CD4-positive, alpha-beta memory T cell (primary cell): ENCODE results near the gene TMEM175. TPM values are rescaled to one million over a fixed set of nuclear protein-coding genes. Genes with fewer than 3 reads are reported as not detected.

Experiments used
- CTCF ChIA-PET: fragments of 350-600 bp; sonication (Branson Sonifier 250); formaldehyde crosslinking; loops from one replicate; lab custom pipeline; 2021; ENCODE audit warnings: inconsistent platforms; ENCODE audit not compliant: partially characterized antibody; lab: Charles Lee
- POLR2A ChIA-PET: fragments of 350-600 bp; sonication (Branson Sonifier 250); formaldehyde crosslinking; loops from one replicate; lab custom pipeline; 2021; ENCODE audit not compliant: partially characterized antibody; lab: Charles Lee
- DNase-seq, 5 donors: peaks; one replicate each; pipeline versions ENCODE4 v3.0.0 to v3.0.0-alpha.2; 2020 to 2022; ENCODE audit warnings: mixed read lengths in 1 of 5
- H3K27ac ChIP-seq: one replicate; pipeline ENCODE4 v1.7.0; 2013; ENCODE audit warnings: low read depth, low read length
- H3K27me3 ChIP-seq: 2 replicates; pipeline ENCODE4 v1.7.0; 2013; ENCODE audit warnings: mild to moderate bottlenecking, low read length, moderate library complexity; ENCODE audit not compliant: insufficient read depth
- H3K36me3 ChIP-seq: 2 replicates; pipeline ENCODE4 v1.7.0; 2013; ENCODE audit warnings: mild to moderate bottlenecking, low read length, moderate library complexity; ENCODE audit not compliant: insufficient read depth
- H3K4me1 ChIP-seq: 2 replicates; pipeline ENCODE4 v1.7.0; 2013; ENCODE audit warnings: mild to moderate bottlenecking, low read length, moderate library complexity; ENCODE audit not compliant: insufficient read depth
- H3K4me3 ChIP-seq, 2 donors: one replicate each; pipeline ENCODE4 v1.7.0; 2013; ENCODE audit warnings: low read length in 2 of 2, mild to moderate bottlenecking in 1 of 2
- H3K9me3 ChIP-seq, 2 donors: one replicate each; pipeline ENCODE4 v1.7.0; 2013; ENCODE audit warnings: low read length in 2 of 2, control low read depth in 1 of 2; ENCODE audit not compliant: control insufficient read depth in 1 of 2
- H3K27ac Mint-ChIP-seq, 7 donors: one replicate each; pipeline ENCODE4 v1.8.0; 2020 to 2021; ENCODE audit warnings: mixed read lengths in 7 of 7, mild to moderate bottlenecking in 6 of 7, inconsistent platforms in 3 of 7, moderate library complexity in 3 of 7
- H3K27me3 Mint-ChIP-seq, 2 donors: one replicate each; pipeline ENCODE4 v1.8.0; 2020 to 2021; ENCODE audit warnings: mixed read lengths in 2 of 2
- H3K36me3 Mint-ChIP-seq, 2 donors: one replicate each; pipeline ENCODE4 v1.8.0; 2020 to 2021; ENCODE audit warnings: mixed read lengths in 2 of 2, inconsistent platforms in 1 of 2, mild to moderate bottlenecking in 1 of 2
- H3K4me1 Mint-ChIP-seq, 4 donors: one replicate each; pipeline ENCODE4 v1.8.0; 2020 to 2021; ENCODE audit warnings: mixed read lengths in 4 of 4, mild to moderate bottlenecking in 1 of 4
- H3K4me3 Mint-ChIP-seq, 8 donors: one replicate each; pipeline ENCODE4 v1.8.0; 2020 to 2021; ENCODE audit warnings: mixed read lengths in 8 of 8, mild to moderate bottlenecking in 7 of 8, moderate library complexity in 6 of 8, inconsistent platforms in 3 of 8
- H3K9me3 Mint-ChIP-seq, 8 donors: one replicate each; pipeline ENCODE4 v1.8.0; 2020 to 2021; ENCODE audit warnings: mixed read lengths in 8 of 8, mild to moderate bottlenecking in 5 of 8, inconsistent platforms in 3 of 8, moderate library complexity in 1 of 8
- intact Hi-C: fragments of 100-400 bp; cut with micrococcal nuclease; formaldehyde crosslinking; loops from one replicate; pipeline ENCODE4 v1.15.1; 2023
- polyA plus RNA-seq, 2 donors: library from polyadenylated mRNA; unstranded; fragments of 300-500 nt; fragmentation: Illumina TruSeq; gene quantifications; one replicate each; pipeline ENCODE4 v1.2.3, GENCODE V29; 2021
- total RNA-seq, 2 experiments: library from RNA; stranded (reverse); gene quantifications; one replicate each; pipeline ENCODE4 v1.2.3, GENCODE V29; 2021

TMEM175 gene
- total and polyA plus RNA-seq, 4 experiments from 2014 or later = 11.5 to 52.3 (median 31.3) TPM

GRCh38 chr4:887034-887763 is 45.1 kb upstream of the TMEM175 start:
- H3K27ac Mint-ChIP-seq = peak overlapping the region in 3 of 7 donors; percentile 37 to 80 (median 77)
- peaks cover 0 to 4% (median 2%) of the 10 kb centered on the region in 4 donors for H3K4me1 Mint-ChIP-seq
- ChIA-PET CTCF (no interaction called here), POLR2A (no interaction called here)
- H3K4me1 ChIP-seq = no peaks in the 10 kb centered on the region
- peaks cover 18% of the 10 kb centered on the region for H3K36me3 ChIP-seq
- H3K4me3 Mint-ChIP-seq = no peak overlapping the region
- peaks cover 0 to 3% (median 0%) of the 10 kb centered on the region in 8 donors for H3K9me3 Mint-ChIP-seq
- intact Hi-C loops = no loop called here
- H3K9me3 ChIP-seq = no peaks in the 10 kb centered on the region
- H3K4me3 ChIP-seq = no peak overlapping the region
- no peak for DNase-seq
- H3K36me3 Mint-ChIP-seq = peaks cover 12 to 46% of the 10 kb centered on the region in 2 donors
- H3K27ac ChIP-seq = no peak overlapping the region
- no peaks in the 10 kb centered on the region for H3K27me3 ChIP-seq
- no peaks in the 10 kb centered on the region for H3K27me3 Mint-ChIP-seq

- peaks cover 12 to 43% of the 10 kb centered on the region in 2 donors for H3K36me3 Mint-ChIP-seq
- no peaks in the 10 kb centered on the region for H3K27me3 Mint-ChIP-seq
- H3K4me3 Mint-ChIP-seq = no peak overlapping the region
- intact Hi-C loops = no loop called here
- H3K4me1 Mint-ChIP-seq = peaks cover 0 to 4% (median 2%) of the 10 kb centered on the region in 4 donors
- Histone ChIP-seq H3K27ac (no peak overlapping the region), H3K27me3 (no peaks in the 10 kb centered on the region), H3K4me1 (no peaks in the 10 kb centered on the region), H3K9me3 (no peaks in the 10 kb centered on the region), H3K4me3 (no peak overlapping the region), H3K36me3 (peaks cover 25% of the 10 kb centered on the region)
- no peak for DNase-seq
- peaks cover 0 to 3% (median 0%) of the 10 kb centered on the region in 8 donors for H3K9me3 Mint-ChIP-seq
- H3K27ac Mint-ChIP-seq = no peak overlapping the region
- CTCF ChIA-PET = no interaction called here
- POLR2A ChIA-PET = no interaction called here
Observed at GRCh38 chr4:888029-888428, 44.2 kb upstream of the TMEM175 start.

- Mint-ChIP-seq H3K36me3 (peaks cover 8 to 42% of the 10 kb centered on the region in 2 donors), H3K4me3 (no peak overlapping the region), H3K9me3 (peaks cover 0 to 3% (median 0%) of the 10 kb centered on the region in 8 donors), H3K27me3 (no peaks in the 10 kb centered on the region), H3K4me1 (peaks cover 0 to 4% (median 2%) of the 10 kb centered on the region in 4 donors), H3K27ac (no peak overlapping the region)
- Histone ChIP-seq H3K4me3 (no peak overlapping the region), H3K9me3 (no peaks in the 10 kb centered on the region), H3K27me3 (no peaks in the 10 kb centered on the region), H3K4me1 (no peaks in the 10 kb centered on the region), H3K27ac (no peak overlapping the region), H3K36me3 (peaks cover 33% of the 10 kb centered on the region)
- CTCF ChIA-PET = no interaction called here
- intact Hi-C loops = no loop called here
- POLR2A ChIA-PET = no interaction called here
- DNase-seq = no peak
Observed at GRCh38 chr4:889516-889915, 42.7 kb upstream of the TMEM175 start.

GRCh38 chr4:890036-890695 is 42.1 kb upstream of the TMEM175 start:
- Mint-ChIP-seq H3K4me1 (peaks cover 0 to 4% (median 2%) of the 10 kb centered on the region in 4 donors), H3K27me3 (no peaks in the 10 kb centered on the region), H3K9me3 (peaks cover 0 to 3% (median 0%) of the 10 kb centered on the region in 8 donors), H3K4me3 (no peak overlapping the region), H3K36me3 (peaks cover 8 to 41% of the 10 kb centered on the region in 2 donors), H3K27ac (peak overlapping the region in 2 of 7 donors; percentile 35 to 59)
- no peaks in the 10 kb centered on the region for H3K9me3 ChIP-seq
- ChIA-PET POLR2A (no interaction called here), CTCF (no interaction called here)
- no peaks in the 10 kb centered on the region for H3K4me1 ChIP-seq
- no peaks in the 10 kb centered on the region for H3K27me3 ChIP-seq
- no peak overlapping the region for H3K4me3 ChIP-seq
- intact Hi-C loops = no loop called here
- no peak overlapping the region for H3K27ac ChIP-seq
- DNase-seq = no peak
- peaks cover 35% of the 10 kb centered on the region for H3K36me3 ChIP-seq

- Mint-ChIP-seq H3K4me3 (no peak overlapping the region), H3K27me3 (no peaks in the 10 kb centered on the region), H3K9me3 (peaks cover 0 to 3% (median 0%) of the 10 kb centered on the region in 8 donors), H3K27ac (no peak overlapping the region), H3K4me1 (peaks cover 0 to 4% (median 2%) of the 10 kb centered on the region in 4 donors), H3K36me3 (peaks cover 9 to 41% of the 10 kb centered on the region in 2 donors)
- CTCF ChIA-PET = interaction anchor here (1.2 kb wide), 1 partner anchor 149 kb away, joined by 5 read pairs; no protein-coding TSS in a partner anchor
- Histone ChIP-seq H3K4me3 (no peak overlapping the region), H3K36me3 (peaks cover 44% of the 10 kb centered on the region), H3K4me1 (no peaks in the 10 kb centered on the region), H3K27ac (no peak overlapping the region), H3K9me3 (no peaks in the 10 kb centered on the region), H3K27me3 (no peaks in the 10 kb centered on the region)
- no peak for DNase-seq
- POLR2A ChIA-PET = no interaction called here
- intact Hi-C loops = no loop called here
Observed at GRCh38 chr4:891747-892146, 40.5 kb upstream of the TMEM175 start.

- H3K27me3 ChIP-seq = no peaks in the 10 kb centered on the region
- peaks cover 10 to 39% of the 10 kb centered on the region in 2 donors for H3K36me3 Mint-ChIP-seq
- peaks cover 49% of the 10 kb centered on the region for H3K36me3 ChIP-seq
- no peaks in the 10 kb centered on the region for H3K9me3 ChIP-seq
- intact Hi-C loops = no loop called here
- ChIA-PET CTCF (no interaction called here), POLR2A (no interaction called here)
- no peak overlapping the region for H3K27ac Mint-ChIP-seq
- H3K4me3 ChIP-seq = no peak overlapping the region
- H3K4me3 Mint-ChIP-seq = no peak overlapping the region
- H3K9me3 Mint-ChIP-seq = peaks cover 0 to 2% (median 0%) of the 10 kb centered on the region in 8 donors
- no peak for DNase-seq
- no peaks in the 10 kb centered on the region for H3K27me3 Mint-ChIP-seq
- peaks cover 0 to under 1% (median 0%) of the 10 kb centered on the region in 4 donors for H3K4me1 Mint-ChIP-seq
- no peak overlapping the region for H3K27ac ChIP-seq
- H3K4me1 ChIP-seq = no peaks in the 10 kb centered on the region
Observed at GRCh38 chr4:892780-893179, 39.5 kb upstream of the TMEM175 start.

- H3K4me3 Mint-ChIP-seq = no peak overlapping the region
- ChIA-PET CTCF (no interaction called here), POLR2A (no interaction called here)
- no peak overlapping the region for H3K4me3 ChIP-seq
- peaks cover 0 to 2% (median 0%) of the 10 kb centered on the region in 8 donors for H3K9me3 Mint-ChIP-seq
- H3K36me3 ChIP-seq = peaks cover 47% of the 10 kb centered on the region
- no peaks in the 10 kb centered on the region for H3K27me3 ChIP-seq
- no peak overlapping the region for H3K27ac Mint-ChIP-seq
- no peaks in the 10 kb centered on the region for H3K4me1 Mint-ChIP-seq
- no peaks in the 10 kb centered on the region for H3K9me3 ChIP-seq
- H3K36me3 Mint-ChIP-seq = peaks cover 7 to 39% of the 10 kb centered on the region in 2 donors
- DNase-seq = peak in 1 of 5 donors; percentile 1
- no peaks in the 10 kb centered on the region for H3K27me3 Mint-ChIP-seq
- no peaks in the 10 kb centered on the region for H3K4me1 ChIP-seq
- no peak overlapping the region for H3K27ac ChIP-seq
- intact Hi-C loops = no loop called here
Observed at GRCh38 chr4:893276-893994, 38.8 kb upstream of the TMEM175 start.
